Esophagus squamous epithelium (tissue), 4 donors: ENCODE data around the gene MAP1LC3B.

ENCODE experiments used
- CTCF ChIP-seq, 6 experiments: fragments of 450-650 bp in 4 of 6; fragments of 200-600 bp in 2 of 6; sonication (generic) in 2 of 6; IDR thresholded peaks; one replicate each; pipeline ENCODE4 v1.5.1; 2016 to 2019; ENCODE audit warnings: antibody characterized with exemption in 6 of 6, mild to moderate bottlenecking in 4 of 6, moderate library complexity in 4 of 6
- POLR2A ChIP-seq, 4 donors: fragments of 450-650 bp; IDR thresholded peaks; one replicate each; pipeline ENCODE4 v1.6.1; 2017; ENCODE audit warnings: antibody characterized with exemption in 4 of 4, mild to moderate bottlenecking in 4 of 4, moderate library complexity in 3 of 4

GRCh38 chr16:87417528-87417910 lies 25.4 kb downstream of the MAP1LC3B start:
- TF ChIP-seq CTCF (IDR thresholded peaks at IDR 0.05) (no peak), POLR2A (IDR thresholded peaks at IDR 0.05) (no peak)
